Heart left ventricle (tissue), 13 donors: ENCODE measurements around the gene GPC6.

Source experiments
- POLR2A ChIP-seq, 2 donors: fragments of 450-650 bp; IDR thresholded peaks; one replicate each; pipeline ENCODE4 v1.6.1; 2017; ENCODE audit warnings: antibody characterized with exemption in 2 of 2, mild to moderate bottlenecking in 2 of 2, moderate library complexity in 2 of 2
- TF ChIP-seq, protein P1 (sequence below), 12 donors: fragments of 200-600 bp; sonication (generic) in 4 of 12; IDR thresholded peaks; one replicate each; pipeline versions ENCODE4 v1.5.0 to v1.8.0; 2018 to 2022; ENCODE audit warnings: antibody characterized with exemption in 12 of 12, mild to moderate bottlenecking in 5 of 12
- donor health status: ischemic (EF 13 %, LVEDD 7.1; RV severe dilation, severe dysfunction).
- donor health status: DM: no; HTN: yes; CAD: no.
- donor health status: DM: no; HTN: no; CAD: no.
- donor health status: ischemic (EF 25% LVEDD 6.9; RV normal size, moderate dysfunction).
- donor health status: ischemic (EF 25% LVEDD 5.7; RV mildly dilated, moderate dysfunction).
- donor health status: ischemic (EF 35%, LVEDD 5.7; RV mildly dilated, moderate dysfunction).
- donor health status: nonischemic (EF 11% LVEDD 7.7; RV severe dilation, severe dysfunction).
- donor health status: DM: yes; HTN: yes; CAD: no.
- donor health status: PGD.
- donor health status: ischemic (EF 29% LVEDD 5.4; RV normal size, mild dysfunction).
- donor health status: nonischemic (EF 23%, LVEDD 6.1; RV moderate dilation, normal function).

DNA sequence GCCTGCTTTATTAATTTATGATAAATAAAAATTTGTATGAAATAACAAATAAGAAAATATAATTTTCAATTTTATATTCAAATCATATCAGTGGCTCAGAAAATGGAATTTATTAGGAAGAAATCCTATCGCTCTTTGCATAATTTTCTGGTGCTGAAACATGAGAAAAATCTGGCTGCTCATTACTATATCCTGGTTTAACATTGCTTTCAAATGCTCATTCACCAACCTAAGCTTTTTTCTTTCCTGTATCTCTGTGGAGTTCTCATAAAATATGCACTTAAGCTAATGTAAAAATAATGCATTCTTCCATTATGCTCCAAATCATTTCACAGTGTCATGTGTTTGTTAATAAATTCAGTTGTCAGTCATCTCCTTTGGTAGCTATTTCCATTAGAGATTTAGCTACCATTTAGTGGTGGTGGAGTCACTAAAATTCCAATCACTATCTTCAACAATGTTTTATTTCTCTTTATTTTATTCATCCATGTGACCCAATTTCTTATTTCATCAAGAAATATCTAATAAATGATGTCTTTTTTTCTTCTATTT, 754.9 kb downstream of the GPC6 start:
- TF ChIP-seq, protein P1, sequence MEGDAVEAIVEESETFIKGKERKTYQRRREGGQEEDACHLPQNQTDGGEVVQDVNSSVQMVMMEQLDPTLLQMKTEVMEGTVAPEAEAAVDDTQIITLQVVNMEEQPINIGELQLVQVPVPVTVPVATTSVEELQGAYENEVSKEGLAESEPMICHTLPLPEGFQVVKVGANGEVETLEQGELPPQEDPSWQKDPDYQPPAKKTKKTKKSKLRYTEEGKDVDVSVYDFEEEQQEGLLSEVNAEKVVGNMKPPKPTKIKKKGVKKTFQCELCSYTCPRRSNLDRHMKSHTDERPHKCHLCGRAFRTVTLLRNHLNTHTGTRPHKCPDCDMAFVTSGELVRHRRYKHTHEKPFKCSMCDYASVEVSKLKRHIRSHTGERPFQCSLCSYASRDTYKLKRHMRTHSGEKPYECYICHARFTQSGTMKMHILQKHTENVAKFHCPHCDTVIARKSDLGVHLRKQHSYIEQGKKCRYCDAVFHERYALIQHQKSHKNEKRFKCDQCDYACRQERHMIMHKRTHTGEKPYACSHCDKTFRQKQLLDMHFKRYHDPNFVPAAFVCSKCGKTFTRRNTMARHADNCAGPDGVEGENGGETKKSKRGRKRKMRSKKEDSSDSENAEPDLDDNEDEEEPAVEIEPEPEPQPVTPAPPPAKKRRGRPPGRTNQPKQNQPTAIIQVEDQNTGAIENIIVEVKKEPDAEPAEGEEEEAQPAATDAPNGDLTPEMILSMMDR (IDR thresholded peaks at IDR 0.05), result no peak
- no peak for TF ChIP-seq POLR2A (IDR thresholded peaks at IDR 0.05)
